ENCODE measurements around the gene CYP26B1. TPM values are rescaled to one million over a fixed set of nuclear protein-coding genes. Genes with fewer than 3 reads are reported as not detected.
"Not testable (repeated sequence)": the region's sequence is repeated elsewhere in the genome, so short reads cannot be mapped to it uniquely, and the experiment has no call there.

The CYP26B1 gene
- total RNA-seq, 1 experiment from 2014 or later = 2.7 TPM

DNA sequence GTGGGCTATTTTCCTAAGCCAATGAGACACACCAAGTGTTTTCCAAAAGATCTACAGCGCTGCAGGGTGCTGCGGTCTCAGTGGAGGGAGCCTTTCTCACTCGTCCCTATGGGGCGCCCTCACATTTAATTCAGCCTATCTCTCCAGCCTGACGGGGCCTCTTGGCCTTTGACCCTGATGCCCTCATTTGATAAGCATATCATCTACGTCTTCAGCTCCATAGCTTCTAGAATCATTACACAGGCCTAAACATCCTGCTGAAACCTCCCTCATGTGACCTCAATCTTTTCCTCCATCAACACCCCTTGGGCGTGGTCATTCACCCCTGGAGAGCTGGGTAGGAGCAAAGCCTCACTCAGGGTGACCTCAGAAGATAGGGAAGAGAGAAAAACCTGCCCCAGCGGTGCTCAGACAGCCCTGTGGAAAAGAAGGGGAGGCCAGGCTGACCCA, 57.4 kb downstream of the CYP26B1 start:
- no peaks in the 10 kb centered on the region for H3K36me3 ChIP-seq (ENCODE audit: insufficient read depth, low read length, poor library complexity, severe bottlenecking)
- no peak for DNase-seq (ENCODE audit: low spot score)
- POLR2A ChIA-PET (ENCODE audit: low non-redundant PET) = interaction anchor here (0.5 to 0.6 kb wide), 2 partner anchors 611 to 773 kb away, joined by 3 to 5 read pairs; no protein-coding TSS in a partner anchor
- no peaks in the 10 kb centered on the region for H3K9me3 ChIP-seq (ENCODE audit: low read depth, low read length, poor library complexity, severe bottlenecking)
- no peak overlapping the region for H3K4me3 ChIP-seq (ENCODE audit: low read depth, low read length, poor library complexity, severe bottlenecking)
- no peaks in the 10 kb centered on the region for H3K4me1 ChIP-seq (ENCODE audit: insufficient read depth, low read length, poor library complexity, severe bottlenecking)
- H3K27me3 ChIP-seq (replicated peaks; ENCODE audit: insufficient read depth, low read depth, low read length, poor library complexity) = no peaks in the 10 kb centered on the region
- CTCF ChIA-PET = no interaction called here
- no peak overlapping the region for H3K27ac ChIP-seq (ENCODE audit: low read depth, low read length, poor library complexity, severe bottlenecking)
- no TSS peak for BruUV-seq (replicated peaks)
- intact Hi-C loops (cut with micrococcal nuclease; ENCODE audit: unreplicated experiment) = no loop called here
- TF ChIP-seq EZH2 (IDR thresholded peaks at IDR 0.05; ENCODE audit: borderline replicate concordance, low read depth, low read length, poor library complexity, severe bottlenecking) (no peak), CTCF (conservative IDR thresholded peaks at IDR 0.05; ENCODE audit: low read depth, low read length) (no peak)

DNA sequence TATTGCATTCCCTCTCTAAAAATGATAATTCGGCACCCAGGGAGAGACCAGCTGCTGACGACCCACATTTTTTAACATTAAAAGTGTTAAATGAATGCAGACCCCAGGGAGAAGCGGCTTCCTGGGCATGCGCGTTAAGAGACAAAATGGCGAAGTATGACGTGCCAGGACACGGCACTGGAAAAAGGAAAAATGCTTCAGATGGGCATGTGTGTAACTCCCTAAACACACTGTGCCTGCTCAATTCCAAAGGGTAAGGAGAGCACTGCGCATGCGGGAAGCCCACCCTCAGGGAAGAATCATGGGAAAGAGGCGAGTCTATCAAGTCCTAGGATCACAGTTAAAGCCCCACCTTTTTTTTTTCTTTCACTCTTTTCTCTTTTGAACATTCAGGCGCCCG, 58.1 kb downstream of the CYP26B1 start:
- BruUV-seq (replicated peaks) = no TSS peak
- Histone ChIP-seq H3K4me1 (ENCODE audit: insufficient read depth, low read length, poor library complexity, severe bottlenecking) (no peaks in the 10 kb centered on the region), H3K4me3 (ENCODE audit: low read depth, low read length, poor library complexity, severe bottlenecking) (no peak overlapping the region), H3K27ac (ENCODE audit: low read depth, low read length, poor library complexity, severe bottlenecking) (no peak overlapping the region), H3K36me3 (ENCODE audit: insufficient read depth, low read length, poor library complexity, severe bottlenecking) (no peaks in the 10 kb centered on the region), H3K9me3 (ENCODE audit: low read depth, low read length, poor library complexity, severe bottlenecking) (no peaks in the 10 kb centered on the region), H3K27me3 (replicated peaks; ENCODE audit: insufficient read depth, low read depth, low read length, poor library complexity) (no peaks in the 10 kb centered on the region)
- DNase-seq (ENCODE audit: low spot score) = no peak
- intact Hi-C loops (cut with micrococcal nuclease; ENCODE audit: unreplicated experiment) = no loop called here
- TF ChIP-seq EZH2 (IDR thresholded peaks at IDR 0.05; ENCODE audit: borderline replicate concordance, low read depth, low read length, poor library complexity, severe bottlenecking) (no peak), CTCF (conservative IDR thresholded peaks at IDR 0.05; ENCODE audit: low read depth, low read length) (no peak)
- ChIA-PET POLR2A (ENCODE audit: low non-redundant PET) (no interaction called here), CTCF (no interaction called here)

DNA sequence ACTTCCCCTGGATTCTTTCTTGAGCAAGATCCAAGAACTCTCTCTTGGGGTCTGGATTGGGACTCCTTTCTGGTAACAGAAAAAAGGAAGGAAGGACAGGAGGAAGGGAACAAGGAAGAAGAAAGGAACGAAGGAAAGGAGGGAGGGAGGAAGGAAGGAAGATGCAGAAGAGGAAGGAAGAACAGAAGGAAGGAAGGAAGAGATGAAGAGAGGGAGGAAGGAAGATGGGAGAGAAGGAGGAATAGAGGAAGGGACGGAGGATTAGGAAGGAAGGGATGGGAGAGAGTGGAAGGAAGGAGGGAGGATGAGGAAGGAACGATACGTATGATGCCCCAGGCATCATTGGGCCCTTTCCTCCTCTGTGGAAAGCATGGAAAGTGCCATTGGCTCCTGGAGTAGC, 58.6 kb downstream of the CYP26B1 start:
- intact Hi-C loops (cut with micrococcal nuclease; ENCODE audit: unreplicated experiment) = no loop called here
- Histone ChIP-seq H3K4me1 (ENCODE audit: insufficient read depth, low read length, poor library complexity, severe bottlenecking) (no peaks in the 10 kb centered on the region), H3K27ac (ENCODE audit: low read depth, low read length, poor library complexity, severe bottlenecking) (no peak overlapping the region), H3K4me3 (ENCODE audit: low read depth, low read length, poor library complexity, severe bottlenecking) (no peak overlapping the region), H3K9me3 (ENCODE audit: low read depth, low read length, poor library complexity, severe bottlenecking) (no peaks in the 10 kb centered on the region), H3K27me3 (replicated peaks; ENCODE audit: insufficient read depth, low read depth, low read length, poor library complexity) (no peaks in the 10 kb centered on the region), H3K36me3 (ENCODE audit: insufficient read depth, low read length, poor library complexity, severe bottlenecking) (no peaks in the 10 kb centered on the region)
- ChIA-PET CTCF (no interaction called here), POLR2A (ENCODE audit: low non-redundant PET) (no interaction called here)
- BruUV-seq (replicated peaks) = no TSS peak
- TF ChIP-seq EZH2 (IDR thresholded peaks at IDR 0.05; ENCODE audit: borderline replicate concordance, low read depth, low read length, poor library complexity, severe bottlenecking) (no peak), CTCF (conservative IDR thresholded peaks at IDR 0.05; ENCODE audit: low read depth, low read length) (no peak)
- DNase-seq (ENCODE audit: low spot score) = no peak

GRCh38 chr2:72086871-72087633, 60.6 kb downstream of the CYP26B1 start:
- H3K4me3 ChIP-seq (ENCODE audit: low read depth, low read length, poor library complexity, severe bottlenecking); DNase-seq (ENCODE audit: low spot score); CTCF ChIA-PET; H3K9me3 ChIP-seq (ENCODE audit: low read depth, low read length, poor library complexity, severe bottlenecking); H3K27ac ChIP-seq (ENCODE audit: low read depth, low read length, poor library complexity, severe bottlenecking); H3K36me3 ChIP-seq (ENCODE audit: insufficient read depth, low read length, poor library complexity, severe bottlenecking); BruUV-seq (replicated peaks); H3K27me3 ChIP-seq (replicated peaks; ENCODE audit: insufficient read depth, low read depth, low read length, poor library complexity); H3K4me1 ChIP-seq (ENCODE audit: insufficient read depth, low read length, poor library complexity, severe bottlenecking); intact Hi-C loops (cut with micrococcal nuclease; ENCODE audit: unreplicated experiment): not testable (repeated sequence)
- POLR2A ChIA-PET (ENCODE audit: low non-redundant PET) = interaction anchor here (0.6 kb wide), 1 partner anchor 427 kb away, joined by 3 read pairs; no protein-coding TSS in a partner anchor
